ENCODE measurements around the gene RIOK2.
"Not testable (repeated sequence)": the region's sequence is repeated elsewhere in the genome, so short reads cannot be mapped to it uniquely, and the experiment has no call there.

DNA sequence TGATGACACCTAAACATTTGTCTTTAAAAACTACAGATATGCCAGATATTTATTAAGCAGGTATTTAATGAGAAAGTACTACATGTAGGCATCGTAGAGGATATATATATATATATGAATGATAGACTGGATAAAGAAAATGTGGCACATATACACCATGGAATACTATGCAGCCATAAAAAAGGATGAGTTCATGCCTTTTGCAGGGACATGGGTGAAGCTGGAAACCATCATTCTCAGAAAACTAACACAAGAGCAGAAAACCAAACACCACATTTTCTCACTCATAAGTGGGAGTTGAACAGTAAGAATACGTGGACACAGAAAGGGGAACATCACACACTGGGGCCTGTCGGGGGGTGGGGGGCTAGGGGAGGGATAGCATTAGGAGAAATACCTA, 3.6 kb downstream of the RIOK2 start:
- TF ChIP-seq TAF1 (IDR thresholded peaks at IDR 0.05; ENCODE audit: borderline replicate concordance, low read depth, low read length); POLR2A (IDR thresholded peaks at IDR 0.05; ENCODE audit: low read depth, low read length): not testable (repeated sequence)

All from GM12892 (cell line).